HG03135 (cell line): ENCODE measurements around the gene NTM.

ENCODE experiments used
- ATAC-seq: cut with Tn5 transposase; IDR thresholded peaks from one replicate; pipeline ENCODE4 v1.9.1; 2021; ENCODE audit warnings: mild to moderate bottlenecking, moderate library complexity; ENCODE audit not compliant: unreplicated experiment

Gene NTM

GRCh38 chr11:131807876-131808275 lies 437.5 kb downstream of the NTM start:
- no peak for ATAC-seq

GRCh38 chr11:131808470-131808869 lies 438.1 kb downstream of the NTM start:
- no peak for ATAC-seq

DNA sequence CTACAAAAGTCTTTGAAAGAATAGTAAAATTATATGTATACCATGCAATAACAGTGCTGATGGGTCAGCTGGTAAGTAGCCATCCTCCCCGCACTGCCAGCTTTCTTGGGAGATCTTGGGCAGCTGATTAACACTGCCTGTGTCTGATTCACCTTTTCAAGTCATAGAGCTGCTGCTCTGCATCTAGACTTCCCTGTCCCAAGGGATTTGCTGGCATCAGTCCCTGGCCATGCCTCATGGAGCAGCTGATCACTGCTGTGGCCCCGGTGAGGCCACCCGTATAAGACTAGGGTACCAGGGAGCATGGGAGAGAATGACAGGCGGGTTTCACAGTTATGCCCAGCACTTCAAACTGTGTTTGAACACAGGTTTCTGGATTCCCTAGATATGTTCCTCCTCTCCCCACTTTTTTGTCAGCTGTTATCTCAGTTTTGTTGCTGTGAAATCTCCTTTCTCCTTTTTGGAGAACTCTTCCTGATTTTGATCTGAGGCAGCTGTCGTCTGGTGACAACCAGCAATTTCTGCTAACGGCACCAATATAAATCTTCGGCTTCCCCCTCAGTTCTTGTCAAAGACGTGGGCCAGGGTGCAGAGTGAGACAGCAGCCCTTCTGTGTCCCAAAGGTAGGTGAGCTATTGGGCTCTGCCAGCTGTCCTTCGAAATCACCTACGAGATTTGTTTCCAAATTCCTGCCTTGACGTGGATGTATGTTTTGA lies 438.9 kb downstream of the NTM start:
- ATAC-seq: no peak

DNA sequence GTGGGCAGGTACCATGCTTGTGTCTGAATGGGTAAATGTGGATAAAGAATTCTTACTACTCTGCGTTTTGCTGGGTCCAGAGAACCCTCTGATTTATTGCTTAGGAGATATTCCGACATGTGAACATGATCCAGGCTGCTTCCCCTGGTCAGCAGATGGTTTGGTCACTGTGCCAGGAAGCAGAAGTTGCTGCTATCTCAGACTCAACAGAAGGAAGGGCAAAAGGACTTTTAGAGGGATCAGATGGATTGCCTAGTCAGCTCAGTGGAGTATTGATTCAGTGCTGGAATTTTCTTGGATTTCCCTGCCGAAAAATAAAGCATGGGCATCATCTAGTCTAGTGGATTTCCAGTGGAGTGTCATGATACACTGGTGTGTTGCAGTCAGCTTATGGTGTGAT lies 440.1 kb downstream of the NTM start:
- ATAC-seq: no peak

DNA sequence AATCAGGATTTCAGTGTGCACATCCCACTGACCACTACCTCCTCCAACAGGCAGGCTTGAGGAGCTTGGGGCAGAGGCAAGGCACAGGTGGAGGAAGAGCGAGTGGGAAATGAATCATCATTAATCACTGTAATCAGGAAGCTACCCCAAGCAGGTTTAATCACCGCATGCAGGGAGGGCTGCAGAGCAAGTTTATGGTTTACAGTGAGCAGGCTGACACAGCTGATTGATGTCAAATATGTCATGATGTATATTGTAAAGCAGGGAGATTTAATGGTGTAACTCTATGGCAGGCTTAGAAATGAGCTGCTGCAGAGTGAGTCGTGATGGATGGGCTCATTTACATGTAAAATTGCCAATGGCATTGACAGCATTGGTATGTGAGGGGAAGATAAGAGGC lies 441.0 kb downstream of the NTM start:
- ATAC-seq: no peak

GRCh38 chr11:131814108-131814507 lies 443.7 kb downstream of the NTM start:
- ATAC-seq: no peak

DNA sequence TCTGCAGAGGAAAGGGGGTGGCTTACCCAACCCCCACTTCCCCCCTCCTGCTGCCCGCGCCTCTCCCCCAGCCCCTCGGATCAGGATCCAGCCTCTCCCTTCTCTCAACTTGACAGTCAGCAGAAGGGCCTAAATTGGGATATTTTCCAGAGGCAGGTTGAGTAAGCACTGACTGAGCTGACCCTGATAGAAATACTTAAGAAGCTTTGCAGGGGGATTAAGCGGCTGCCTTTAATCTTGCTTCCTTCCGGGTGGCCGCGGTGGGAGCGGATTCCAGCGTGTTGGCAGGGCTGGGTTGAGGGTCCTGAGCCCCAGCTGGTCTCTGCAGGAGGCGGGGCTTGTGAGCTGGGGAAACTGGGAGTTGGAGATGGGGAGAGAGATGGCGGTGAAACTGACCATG lies 445.2 kb downstream of the NTM start:
- ATAC-seq: no peak

GRCh38 chr11:131816051-131816450 lies 445.6 kb downstream of the NTM start:
- no peak for ATAC-seq

DNA sequence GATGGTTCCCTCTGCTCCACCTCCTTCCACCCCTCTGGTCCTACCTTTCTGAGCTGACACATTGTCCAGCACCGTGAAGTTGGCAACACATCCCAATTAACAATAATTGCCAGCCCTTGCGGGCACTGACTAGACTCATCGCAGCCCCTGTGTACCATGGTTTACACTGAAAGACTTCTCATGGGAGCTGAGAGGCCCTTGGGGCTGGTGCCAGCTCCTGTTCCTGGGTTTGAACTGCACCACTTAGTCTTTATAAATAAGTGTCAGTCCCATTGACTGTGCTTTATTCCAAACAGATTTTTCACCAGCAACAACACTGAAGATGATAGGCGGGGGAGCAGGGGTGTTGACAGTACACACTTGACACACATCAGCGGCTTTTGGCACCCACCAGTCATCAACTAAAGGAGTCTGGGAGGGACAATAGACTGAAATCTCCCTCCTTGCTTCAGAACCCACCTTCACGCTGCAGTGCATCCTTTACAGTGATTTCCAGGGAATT lies 447.3 kb downstream of the NTM start:
- ATAC-seq: no peak

DNA sequence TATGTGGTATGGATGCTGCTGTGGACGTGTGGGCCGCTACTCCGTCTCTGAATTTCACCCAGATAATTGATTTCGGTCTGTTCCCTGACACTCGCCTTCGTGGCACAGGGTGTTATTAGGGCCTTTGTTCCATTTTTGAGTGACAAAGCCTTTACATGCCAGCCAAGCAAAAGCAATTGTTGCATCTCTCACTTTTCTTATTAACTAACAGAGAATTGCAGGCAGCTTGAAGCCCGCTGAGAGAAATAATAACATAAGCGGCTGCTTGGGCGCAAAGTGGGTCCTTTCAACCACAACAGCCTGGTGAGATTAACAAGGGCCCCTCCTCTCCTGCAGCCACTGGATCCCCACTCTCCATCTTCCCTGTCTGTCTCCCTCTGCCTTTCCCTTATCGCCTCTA lies 449.4 kb downstream of the NTM start:
- ATAC-seq: no peak

DNA sequence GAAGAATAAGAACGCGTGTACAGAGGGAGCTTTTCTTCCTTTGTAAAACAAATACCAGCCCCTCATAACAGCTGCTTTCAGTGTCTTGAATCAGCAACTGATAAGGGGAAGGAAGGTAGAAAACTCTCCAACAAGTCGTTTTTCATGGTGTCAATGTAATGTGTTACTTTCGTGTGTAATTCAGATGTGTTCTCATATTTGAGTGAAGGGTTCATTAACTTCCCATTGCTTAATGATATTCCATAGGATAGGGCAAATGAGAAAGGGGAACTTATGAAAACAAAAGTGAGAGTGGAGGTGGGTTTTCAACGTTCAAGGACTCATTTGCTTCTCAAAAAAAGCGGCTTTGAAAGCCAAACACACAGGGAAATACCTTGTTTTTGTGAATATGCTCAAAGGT lies 452.1 kb downstream of the NTM start:
- no peak for ATAC-seq

- ATAC-seq: no peak
These were observed 453.4 kb downstream of the NTM start for GRCh38 chr11:131823772-131824171.

DNA sequence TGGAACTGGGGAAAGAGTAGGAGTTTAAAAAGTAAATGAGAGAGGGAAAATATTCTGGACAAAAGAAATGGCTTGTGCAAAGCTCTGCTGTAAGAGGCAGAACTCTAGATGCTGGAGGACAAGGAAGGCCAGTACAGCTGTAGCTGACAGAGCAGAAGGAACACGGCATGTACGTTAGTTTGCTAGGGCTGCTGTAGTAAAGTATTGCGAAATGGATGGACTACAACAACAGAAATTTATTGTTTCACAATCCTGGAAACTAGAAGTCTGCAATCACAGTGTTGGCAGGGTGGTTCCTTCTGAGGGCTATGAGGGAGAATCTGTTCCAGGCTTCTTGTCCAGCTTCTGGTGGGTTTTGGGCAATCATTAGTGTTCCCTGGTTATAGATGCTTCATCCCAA lies 454.4 kb downstream of the NTM start:
- no peak for ATAC-seq

DNA sequence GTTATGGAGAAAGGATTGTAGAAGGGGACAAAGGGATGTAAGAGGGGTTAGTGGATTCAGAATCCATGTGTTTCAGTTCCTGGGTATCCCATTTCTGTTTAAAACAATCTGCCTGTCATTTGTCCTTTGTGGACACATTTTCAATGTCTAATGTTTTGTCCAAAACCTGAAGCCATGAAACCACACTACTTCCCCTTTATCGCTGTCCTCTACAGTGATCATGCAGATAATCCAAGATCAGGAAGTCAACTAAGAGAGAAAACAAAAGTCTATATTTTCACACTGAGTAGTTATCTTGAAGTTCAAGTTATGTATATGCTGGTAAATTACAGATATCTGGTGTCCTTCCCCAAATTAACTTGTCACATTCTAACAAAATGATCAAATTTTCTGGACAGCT lies 457.0 kb downstream of the NTM start:
- no peak for ATAC-seq

DNA sequence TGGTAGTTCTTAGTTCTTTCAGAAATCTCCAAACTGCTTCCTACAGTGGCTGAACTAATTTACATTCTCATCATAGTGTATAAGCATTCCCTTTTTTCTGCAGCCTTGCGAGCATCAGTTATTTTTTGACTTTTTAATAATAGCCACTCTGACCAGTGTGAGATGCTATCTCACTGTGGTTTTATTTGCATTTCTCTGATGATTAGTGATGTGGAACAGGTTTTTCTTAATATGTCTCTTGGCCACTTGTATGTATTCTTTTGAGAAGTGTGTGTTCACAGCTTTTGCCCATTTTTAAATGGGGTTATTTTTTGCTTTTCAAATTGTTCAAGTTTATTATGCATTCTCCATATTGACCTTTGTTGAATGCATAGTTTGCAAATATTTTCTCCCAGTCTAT lies 459.3 kb downstream of the NTM start:
- no peak for ATAC-seq

GRCh38 chr11:131832079-131832478 lies 461.7 kb downstream of the NTM start:
- no peak for ATAC-seq

GRCh38 chr11:131833366-131833765 lies 463.0 kb downstream of the NTM start:
- ATAC-seq: no peak

DNA sequence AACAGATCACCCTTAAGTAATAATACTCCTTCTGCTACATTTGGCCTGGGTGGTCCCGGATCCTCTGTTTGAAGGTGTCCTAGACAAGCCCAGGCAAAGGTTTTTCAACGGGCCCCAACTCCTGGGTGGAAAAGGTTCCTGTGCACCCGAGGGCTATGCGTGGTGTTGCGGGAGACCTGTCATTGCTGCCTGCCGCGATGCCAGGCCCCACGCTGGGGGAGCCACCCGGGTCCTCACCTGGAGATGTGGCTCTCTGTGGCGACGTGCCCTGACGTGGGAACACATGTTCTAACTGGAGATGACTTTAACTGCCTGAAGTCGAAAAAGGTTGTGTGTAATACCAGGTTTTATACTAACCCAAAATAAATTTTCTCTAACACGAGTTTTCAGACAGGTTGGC lies 467.1 kb downstream of the NTM start:
- ATAC-seq: no peak

GRCh38 chr11:131838016-131838415 lies 467.6 kb downstream of the NTM start:
- ATAC-seq: no peak

DNA sequence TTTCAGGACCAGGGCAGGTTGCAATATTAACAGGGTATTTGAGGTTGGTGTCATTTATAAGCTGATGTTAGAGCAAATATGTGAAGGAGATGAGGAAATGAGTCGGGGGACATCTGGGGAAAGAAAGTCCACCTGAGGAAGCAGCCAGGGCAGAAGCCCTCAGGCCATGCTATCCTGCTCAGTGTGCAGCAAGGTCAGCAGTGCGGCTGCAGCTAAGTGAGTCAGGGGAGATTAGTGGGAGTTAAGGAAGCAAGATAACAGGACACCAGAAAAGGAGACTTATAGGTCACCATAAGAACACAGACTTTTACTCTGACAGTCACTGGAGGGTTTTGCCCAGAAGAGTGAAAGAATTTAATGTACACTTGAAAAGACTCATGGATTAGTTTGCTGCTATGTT lies 468.9 kb downstream of the NTM start:
- no peak for ATAC-seq

DNA sequence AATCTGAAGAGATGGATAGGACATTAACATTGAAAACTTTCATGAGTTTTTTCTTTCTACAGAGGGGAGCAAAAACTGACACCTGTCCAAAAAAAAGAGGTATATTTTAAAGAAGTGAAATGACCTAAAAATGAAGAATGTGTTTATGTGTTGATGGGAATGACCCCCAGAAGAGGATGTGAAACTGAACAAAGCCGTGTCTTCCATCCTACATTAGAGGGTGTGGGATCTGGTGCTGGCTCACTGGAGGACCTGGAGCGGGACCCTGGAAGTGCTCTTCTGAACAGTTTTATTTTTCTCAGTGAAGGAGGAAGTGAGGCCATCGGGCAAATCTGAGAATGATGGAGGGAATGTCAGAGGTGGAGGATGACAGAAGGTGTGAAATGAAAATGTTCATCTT lies 470.1 kb downstream of the NTM start:
- ATAC-seq: no peak

GRCh38 chr11:131841028-131841427 lies 470.6 kb downstream of the NTM start:
- ATAC-seq: no peak

GRCh38 chr11:131841925-131842635 lies 471.7 kb downstream of the NTM start:
- ATAC-seq: no peak
